Measurements from ENCODE around the gene SLC12A5. TPM values are rescaled to one million over a fixed set of nuclear protein-coding genes. Genes with fewer than 3 reads are reported as not detected.
A peak's percentile ranks its signal among the peaks of the same experiment; 100 is the strongest.
"Not testable (repeated sequence)": the region's sequence is repeated elsewhere in the genome, so short reads cannot be mapped to it uniquely, and the experiment has no call there.

SLC12A5 gene
- polyA plus RNA-seq (2013, experiment 1 of 2) = 15.1 TPM
- polyA plus RNA-seq (2013, experiment 2 of 2) = 9.7 TPM

DNA sequence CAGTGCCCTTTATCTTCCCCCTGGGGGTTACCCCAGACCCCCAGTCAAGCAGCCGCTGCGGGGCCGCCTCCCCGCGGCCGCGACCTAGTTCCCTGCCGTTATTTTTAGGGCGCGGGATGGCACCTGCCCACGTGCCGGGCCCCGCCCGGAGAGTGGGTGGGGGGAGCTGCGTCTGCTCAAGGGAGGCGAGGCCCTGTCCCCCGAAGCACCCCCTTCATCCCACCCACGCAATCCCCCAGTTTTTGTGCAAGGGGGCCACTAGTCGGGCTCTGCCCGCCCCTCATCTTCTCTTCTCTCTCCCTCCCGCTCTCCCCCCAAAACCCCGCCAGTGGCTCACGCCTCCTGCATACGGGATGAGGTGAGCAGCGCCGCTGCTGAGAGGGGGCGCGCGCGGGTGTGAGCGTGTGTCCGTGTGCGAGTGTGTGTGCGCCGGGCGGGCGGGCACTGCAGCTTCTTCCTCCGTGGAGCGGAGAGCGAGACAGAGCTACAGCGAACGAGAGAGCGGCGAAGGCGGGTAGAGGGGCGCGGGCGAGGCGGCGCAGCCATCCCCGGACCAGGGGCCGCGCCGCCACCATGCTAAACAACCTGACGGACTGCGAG lies at the start of gene SLC12A5:
Gene SLC12A5, plus strand, starts transcription at position 444 of the 600 bp plus-strand sequence. Its CDS starts 130 bp downstream, at position 574.
- WGBS, 2 experiments (ENCODE audit: insufficient coverage in 2 of 2) = 21 to 28% methylated on average over 23 to 26 of the region's 56 CpGs

DNA sequence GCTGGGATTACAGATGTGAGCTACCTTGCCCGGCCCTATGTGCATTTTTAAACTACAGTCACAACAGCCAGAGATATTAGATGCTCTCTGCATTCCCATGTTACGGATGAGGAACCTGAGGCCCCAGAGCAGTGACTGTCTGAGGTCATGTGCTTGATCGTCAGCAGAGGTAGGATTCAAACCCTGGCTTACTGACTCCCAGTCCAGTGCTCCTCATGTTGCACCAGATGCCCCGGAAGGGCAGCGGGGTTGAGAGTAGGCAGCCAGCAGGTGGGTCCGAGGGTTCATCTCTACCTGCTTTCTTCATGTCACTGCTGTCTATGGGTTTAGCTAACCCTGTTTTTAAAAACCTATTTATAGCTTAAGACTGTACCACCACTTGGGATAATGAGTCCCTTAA lies 47.8 kb upstream of the SLC12A5 start:
- 83 to 98% methylated on average over 5 to 6 of the region's 6 CpGs for WGBS, 2 experiments (ENCODE audit: insufficient coverage in 2 of 2)
- H3K9me3 ChIP-seq (ENCODE audit: control insufficient read depth, low read length) = no peaks in the 10 kb centered on the region
- H3K4me1 ChIP-seq (ENCODE audit: control insufficient read depth, insufficient read depth, low read length, poor library complexity, severe bottlenecking) = peaks cover 4% of the 10 kb centered on the region
- H3K27ac ChIP-seq (ENCODE audit: low read depth, low read length, severe bottlenecking) = no peak overlapping the region
- H3K36me3 ChIP-seq (ENCODE audit: control insufficient read depth, insufficient read depth, low read length) = no peaks in the 10 kb centered on the region
- no peak overlapping the region for H3K4me3 ChIP-seq (ENCODE audit: extremely low read depth, insufficient read depth, low read length, poor library complexity, severe bottlenecking)

More for the DNA sequence above, at the start of gene SLC12A5:
- no peak within 1 kb of the TSS for H3K27ac ChIP-seq (ENCODE audit: low read depth, low read length, severe bottlenecking)
- no peak within 1 kb of the TSS for H3K4me3 ChIP-seq (ENCODE audit: extremely low read depth, insufficient read depth, low read length, poor library complexity, severe bottlenecking)
- H3K4me1 ChIP-seq (ENCODE audit: control insufficient read depth, insufficient read depth, low read length, poor library complexity, severe bottlenecking) = peaks cover 8% of the 10 kb centered on the region
- no peaks in the 10 kb centered on the region for H3K36me3 ChIP-seq (ENCODE audit: control insufficient read depth, insufficient read depth, low read length)
- H3K9me3 ChIP-seq (ENCODE audit: control insufficient read depth, low read length) = no peaks in the 10 kb centered on the region

DNA sequence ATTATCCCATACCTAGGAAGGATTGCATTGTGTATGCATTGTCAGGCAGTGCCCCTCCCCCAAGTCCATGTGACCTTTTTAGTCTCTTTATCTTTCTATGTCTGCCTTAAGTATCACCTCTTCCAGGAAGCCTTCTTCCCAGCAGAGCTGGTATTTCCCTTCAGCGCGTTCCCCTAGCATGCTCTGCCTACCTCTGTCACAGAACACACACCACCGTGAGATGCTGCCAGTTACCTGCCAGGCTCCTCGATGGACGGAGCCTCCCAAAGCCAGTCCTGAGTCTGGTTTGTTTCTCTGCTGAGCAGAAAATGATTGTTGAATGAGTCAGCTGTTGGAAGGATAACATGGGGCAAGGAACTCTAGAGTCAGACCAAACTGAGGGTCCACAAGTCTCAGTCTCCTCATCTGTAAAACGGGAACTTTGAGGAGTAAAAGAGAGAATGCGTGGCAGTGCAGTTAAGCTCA lies 45.7 kb upstream of the SLC12A5 start:
- WGBS, 2 experiments (ENCODE audit: insufficient coverage in 2 of 2) = 85 to 90% methylated on average over 5 to 7 of the region's 7 CpGs
- Histone ChIP-seq H3K36me3 (ENCODE audit: control insufficient read depth, insufficient read depth, low read length) (no peaks in the 10 kb centered on the region), H3K9me3 (ENCODE audit: control insufficient read depth, low read length) (no peaks in the 10 kb centered on the region), H3K4me1 (ENCODE audit: control insufficient read depth, insufficient read depth, low read length, poor library complexity, severe bottlenecking) (peaks cover 4% of the 10 kb centered on the region), H3K27ac (ENCODE audit: low read depth, low read length, severe bottlenecking) (no peak overlapping the region), H3K4me3 (ENCODE audit: extremely low read depth, insufficient read depth, low read length, poor library complexity, severe bottlenecking) (no peak overlapping the region)

DNA sequence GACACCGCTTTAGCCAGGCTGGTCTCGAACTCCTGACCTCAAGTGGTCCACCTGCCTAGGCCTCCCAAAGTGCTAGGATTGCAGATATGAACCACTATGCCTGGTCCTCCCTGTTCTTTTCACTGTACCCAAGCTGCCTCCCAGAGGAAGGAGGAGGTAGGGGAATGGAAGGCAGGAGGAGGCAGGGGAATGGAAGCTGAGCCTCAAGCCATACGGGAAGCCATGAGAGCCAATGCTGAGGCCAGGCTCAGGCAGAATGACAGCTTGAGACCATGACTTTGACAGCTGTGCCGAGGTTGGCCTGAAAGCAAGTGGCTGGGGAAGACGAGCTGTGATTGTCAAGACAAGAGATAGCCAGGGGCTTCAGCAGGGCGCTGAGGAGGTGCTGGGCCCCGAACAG lies 43.4 kb upstream of the SLC12A5 start:
- Histone ChIP-seq H3K9me3 (ENCODE audit: control insufficient read depth, low read length) (no peaks in the 10 kb centered on the region), H3K4me3 (ENCODE audit: extremely low read depth, insufficient read depth, low read length, poor library complexity, severe bottlenecking) (no peak overlapping the region), H3K4me1 (ENCODE audit: control insufficient read depth, insufficient read depth, low read length, poor library complexity, severe bottlenecking) (peaks cover 4% of the 10 kb centered on the region), H3K27ac (ENCODE audit: low read depth, low read length, severe bottlenecking) (no peak overlapping the region), H3K36me3 (ENCODE audit: control insufficient read depth, insufficient read depth, low read length) (no peaks in the 10 kb centered on the region)
- 73 to 79% methylated on average over 5 to 6 of the region's 7 CpGs for WGBS, 2 experiments (ENCODE audit: insufficient coverage in 2 of 2)

DNA sequence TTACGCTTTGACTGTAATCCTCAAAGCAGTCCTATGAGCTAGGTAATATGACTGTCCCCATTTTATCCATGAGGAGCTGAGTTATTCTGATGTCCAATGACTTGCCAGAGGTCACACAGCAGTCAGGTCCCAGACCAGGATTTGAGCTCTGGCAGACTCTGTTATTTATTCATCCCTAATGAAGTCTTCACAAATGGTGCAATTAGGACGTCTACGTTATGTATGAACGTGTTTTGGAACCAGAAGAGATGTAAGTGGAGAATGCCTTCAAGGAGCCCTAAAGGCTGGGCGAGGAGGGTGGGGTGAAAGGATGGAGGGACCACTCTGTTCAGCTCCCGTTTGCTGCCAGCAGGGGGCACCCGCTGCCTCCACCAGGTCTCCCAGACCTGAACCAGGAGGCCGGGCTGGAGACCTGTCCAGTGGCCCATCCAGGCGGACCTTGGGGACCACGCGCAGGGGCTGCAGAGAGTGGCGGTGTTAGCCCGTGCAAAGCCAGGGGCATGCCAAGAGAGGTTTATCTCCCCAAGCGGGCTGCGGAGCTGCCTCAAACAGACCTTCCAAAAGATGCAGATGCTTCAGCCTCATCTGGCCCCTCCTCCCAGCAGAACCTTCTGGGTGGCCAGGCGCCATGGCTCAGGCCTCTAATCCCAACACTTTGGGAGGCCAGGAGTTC lies 41.8 kb upstream of the SLC12A5 start:
- WGBS, 2 experiments (ENCODE audit: insufficient coverage in 2 of 2) = 20 to 31% methylated on average over 11 to 13 of the region's 16 CpGs
- H3K4me1 ChIP-seq (ENCODE audit: control insufficient read depth, insufficient read depth, low read length, poor library complexity, severe bottlenecking) = peaks cover 4% of the 10 kb centered on the region
- H3K27ac ChIP-seq (ENCODE audit: low read depth, low read length, severe bottlenecking) = no peak overlapping the region
- no peaks in the 10 kb centered on the region for H3K36me3 ChIP-seq (ENCODE audit: control insufficient read depth, insufficient read depth, low read length)
- no peak overlapping the region for H3K4me3 ChIP-seq (ENCODE audit: extremely low read depth, insufficient read depth, low read length, poor library complexity, severe bottlenecking)
- no peaks in the 10 kb centered on the region for H3K9me3 ChIP-seq (ENCODE audit: control insufficient read depth, low read length)

DNA sequence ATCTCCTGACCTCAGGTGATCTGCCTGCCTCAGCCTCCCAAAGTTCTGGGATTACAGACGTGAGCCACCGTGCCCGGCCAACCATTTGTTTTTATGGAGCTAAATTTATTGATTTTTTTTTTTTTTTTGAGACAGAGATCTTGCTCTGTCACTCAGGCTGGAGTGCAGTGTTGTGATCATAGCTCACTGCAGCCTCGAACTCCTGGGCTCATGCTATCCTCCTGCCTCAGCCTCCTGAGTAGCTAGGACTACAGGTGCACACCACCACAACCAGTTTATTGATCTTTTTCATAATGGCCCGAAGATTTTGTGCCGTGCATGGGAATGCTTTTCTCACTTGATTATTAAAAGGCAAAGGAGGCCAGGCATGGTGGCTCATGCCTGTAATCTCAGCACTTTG lies 40.2 kb upstream of the SLC12A5 start:
- not testable (repeated sequence) for H3K4me1 ChIP-seq (ENCODE audit: control insufficient read depth, insufficient read depth, low read length, poor library complexity, severe bottlenecking); H3K27ac ChIP-seq (ENCODE audit: low read depth, low read length, severe bottlenecking); H3K36me3 ChIP-seq (ENCODE audit: control insufficient read depth, insufficient read depth, low read length); H3K4me3 ChIP-seq (ENCODE audit: extremely low read depth, insufficient read depth, low read length, poor library complexity, severe bottlenecking); H3K9me3 ChIP-seq (ENCODE audit: control insufficient read depth, low read length)
- 85 to 87% methylated on average over 2 to 3 of the region's 6 CpGs for WGBS, 2 experiments (ENCODE audit: insufficient coverage in 2 of 2)

DNA sequence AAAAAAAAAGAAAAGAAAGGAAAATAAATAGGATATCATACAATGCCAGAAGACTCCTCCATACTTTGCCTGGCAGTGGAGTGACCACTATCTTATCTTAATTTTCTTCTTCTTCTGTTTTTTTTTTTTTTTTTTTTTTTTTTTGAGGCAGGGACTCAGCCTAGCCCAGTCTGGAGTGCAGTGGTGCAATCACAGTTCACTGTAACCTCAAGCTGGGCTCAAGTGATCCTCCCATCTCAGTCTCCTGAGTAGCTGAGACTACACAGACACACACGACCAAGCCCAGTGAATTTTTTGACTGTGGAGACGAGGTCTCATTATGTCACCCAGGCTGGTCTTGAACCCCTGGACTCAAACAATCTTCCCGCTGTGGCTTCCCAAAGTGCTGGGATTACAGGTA lies 37.4 kb upstream of the SLC12A5 start:
- H3K36me3 ChIP-seq (ENCODE audit: control insufficient read depth, insufficient read depth, low read length) = no peaks in the 10 kb centered on the region
- H3K4me1 ChIP-seq (ENCODE audit: control insufficient read depth, insufficient read depth, low read length, poor library complexity, severe bottlenecking) = peaks cover 10% of the 10 kb centered on the region
- H3K4me3 ChIP-seq (ENCODE audit: extremely low read depth, insufficient read depth, low read length, poor library complexity, severe bottlenecking) = no peak overlapping the region
- no peak overlapping the region for H3K27ac ChIP-seq (ENCODE audit: low read depth, low read length, severe bottlenecking)
- no peaks in the 10 kb centered on the region for H3K9me3 ChIP-seq (ENCODE audit: control insufficient read depth, low read length)
- WGBS, 2 experiments (ENCODE audit: insufficient coverage in 2 of 2) = 83 to 93% methylated on average over 2 to 3 of the region's 3 CpGs

DNA sequence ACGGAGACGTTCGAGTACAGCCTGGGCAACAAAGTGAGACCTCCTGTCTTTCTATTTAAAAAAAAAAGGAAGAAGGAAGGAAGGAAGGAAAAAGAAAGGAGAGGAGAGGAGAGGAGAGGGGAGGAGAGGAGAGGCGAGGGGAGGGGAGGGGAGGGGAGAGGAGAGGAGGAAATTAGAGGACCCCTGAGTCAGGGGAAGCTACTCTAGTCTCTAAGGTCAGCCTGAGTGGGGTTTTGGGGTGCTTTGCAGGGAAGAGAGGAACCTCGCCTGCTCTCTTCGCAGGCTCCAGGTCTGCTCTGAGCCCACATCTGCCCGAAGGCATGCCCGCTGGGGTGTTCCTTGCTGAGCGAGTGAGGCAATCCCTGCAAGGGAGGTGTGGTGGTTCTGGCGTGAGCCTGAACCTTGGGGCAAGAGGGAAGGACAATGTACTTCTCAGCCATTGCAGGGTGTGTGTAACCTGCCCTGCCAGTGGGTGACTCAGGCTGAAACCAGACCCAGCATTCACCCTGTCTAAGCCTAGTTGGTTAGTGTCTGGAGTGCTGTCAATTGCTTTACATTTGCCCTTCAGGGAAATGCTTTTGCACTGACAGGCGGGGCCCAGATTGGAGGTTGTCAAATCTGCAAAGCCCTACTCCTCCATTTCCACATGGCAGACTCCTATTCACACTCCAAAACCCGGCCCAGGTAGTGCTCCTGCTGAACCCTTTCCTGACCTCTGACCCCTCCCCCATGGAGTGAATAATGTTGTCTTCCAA lies 35.6 kb upstream of the SLC12A5 start:
- peaks cover 10% of the 10 kb centered on the region for H3K4me1 ChIP-seq (ENCODE audit: control insufficient read depth, insufficient read depth, low read length, poor library complexity, severe bottlenecking)
- H3K36me3 ChIP-seq (ENCODE audit: control insufficient read depth, insufficient read depth, low read length) = no peaks in the 10 kb centered on the region
- H3K27ac ChIP-seq (ENCODE audit: low read depth, low read length, severe bottlenecking) = peak overlapping the region; percentile 31
- WGBS, 2 experiments (ENCODE audit: insufficient coverage in 2 of 2) = 65 to 78% methylated on average over 7 to 9 of the region's 12 CpGs
- H3K9me3 ChIP-seq (ENCODE audit: control insufficient read depth, low read length) = no peaks in the 10 kb centered on the region
- no peak overlapping the region for H3K4me3 ChIP-seq (ENCODE audit: extremely low read depth, insufficient read depth, low read length, poor library complexity, severe bottlenecking)

DNA sequence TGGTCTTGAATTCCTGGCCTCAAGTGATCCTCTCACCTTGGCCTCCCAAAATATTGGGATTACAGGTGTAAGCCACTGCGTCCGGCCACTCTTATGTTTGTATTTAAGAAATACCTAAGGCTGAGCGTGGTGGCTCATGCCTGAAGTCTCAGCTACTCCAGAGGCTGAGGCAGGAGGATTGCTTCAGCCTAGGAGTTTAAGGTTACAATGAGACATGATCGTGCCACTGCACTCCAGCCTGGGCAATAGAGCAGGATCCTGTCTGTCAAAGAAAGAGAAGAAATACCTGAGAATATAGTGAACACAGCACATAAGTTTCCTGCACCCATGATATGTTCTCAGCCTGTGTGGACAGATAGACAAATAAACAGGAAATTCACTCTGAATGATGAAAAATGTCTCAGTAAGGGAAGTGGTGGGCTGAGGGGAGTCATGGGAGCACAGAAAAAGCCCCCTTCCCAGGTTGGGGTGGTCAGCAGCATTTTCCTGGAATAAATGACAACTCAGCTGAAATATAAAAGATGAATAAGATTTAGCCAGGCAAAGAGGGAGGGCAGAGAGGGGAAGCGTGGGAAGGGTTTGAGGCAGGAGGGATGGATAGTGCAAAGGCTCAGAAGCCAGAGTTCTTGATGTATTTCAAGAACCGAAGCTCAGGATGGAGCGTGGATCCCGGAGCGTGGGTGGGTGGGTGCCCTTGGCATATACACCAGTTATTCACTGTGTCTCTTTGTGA lies 34.1 kb upstream of the SLC12A5 start:
- WGBS, 2 experiments (ENCODE audit: insufficient coverage in 2 of 2) = 86 to 95% methylated on average over 8 to 9 of the region's 9 CpGs
- Histone ChIP-seq H3K36me3 (ENCODE audit: control insufficient read depth, insufficient read depth, low read length) (no peaks in the 10 kb centered on the region), H3K4me1 (ENCODE audit: control insufficient read depth, insufficient read depth, low read length, poor library complexity, severe bottlenecking) (peaks cover 12% of the 10 kb centered on the region), H3K9me3 (ENCODE audit: control insufficient read depth, low read length) (no peaks in the 10 kb centered on the region), H3K4me3 (ENCODE audit: extremely low read depth, insufficient read depth, low read length, poor library complexity, severe bottlenecking) (no peak overlapping the region), H3K27ac (ENCODE audit: low read depth, low read length, severe bottlenecking) (no peak overlapping the region)

DNA sequence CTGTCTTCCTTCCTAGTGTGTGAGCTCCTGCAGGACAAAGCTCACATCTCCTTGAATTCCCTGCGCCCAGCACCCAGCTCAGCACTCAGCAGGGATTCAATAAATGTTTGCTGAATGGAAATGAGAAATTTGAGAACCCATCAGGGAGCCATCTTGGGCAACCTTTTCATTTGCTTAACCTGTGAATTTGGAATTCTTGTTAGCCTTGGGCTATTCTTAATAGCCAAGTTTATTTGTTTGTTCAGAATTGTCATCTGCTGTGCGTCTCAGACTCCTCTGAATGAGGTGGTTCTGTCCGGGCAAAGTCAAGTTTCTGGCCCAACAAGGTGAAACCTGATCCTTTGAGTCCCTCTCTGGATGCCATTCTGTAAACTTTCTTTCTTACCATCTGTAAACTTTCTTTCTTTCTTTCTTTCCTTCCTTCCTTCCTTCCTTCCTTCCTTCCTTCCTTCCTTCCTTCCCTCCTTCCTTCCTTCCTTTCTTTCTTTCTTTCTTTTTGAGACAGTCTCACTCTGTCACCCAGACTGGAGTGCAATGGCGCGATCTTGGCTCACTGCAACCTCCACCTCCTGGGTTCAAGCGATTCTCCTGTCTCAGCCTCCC lies 33.4 kb upstream of the SLC12A5 start:
- H3K4me1 ChIP-seq (ENCODE audit: control insufficient read depth, insufficient read depth, low read length, poor library complexity, severe bottlenecking) = peaks cover 18% of the 10 kb centered on the region
- H3K36me3 ChIP-seq (ENCODE audit: control insufficient read depth, insufficient read depth, low read length); H3K4me3 ChIP-seq (ENCODE audit: extremely low read depth, insufficient read depth, low read length, poor library complexity, severe bottlenecking); H3K27ac ChIP-seq (ENCODE audit: low read depth, low read length, severe bottlenecking); H3K9me3 ChIP-seq (ENCODE audit: control insufficient read depth, low read length): not testable (repeated sequence)
- 94 to 97% methylated on average over 5 of the region's 6 CpGs for WGBS, 2 experiments (ENCODE audit: insufficient coverage in 2 of 2)

All from mesodermal cell (in vitro differentiated cells).